ENCODE results near the gene PUM2.

Gene PUM2

DNA sequence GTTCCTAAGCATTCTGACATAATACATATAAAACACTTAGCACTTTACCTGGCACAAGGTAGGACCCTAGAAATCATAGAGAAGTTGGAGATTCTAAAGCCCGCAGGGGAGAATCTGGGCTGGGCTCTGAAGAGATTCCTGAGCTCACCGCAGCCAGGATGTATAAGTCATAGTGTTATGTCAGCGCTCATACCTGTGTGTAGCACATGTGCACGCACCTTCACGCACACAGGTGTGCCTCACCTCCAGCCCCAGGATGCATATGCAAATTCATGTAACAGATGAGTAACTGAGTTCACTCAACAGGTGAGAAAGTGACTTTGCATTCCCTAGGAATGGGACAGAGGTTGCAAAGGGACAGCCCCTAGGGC, 117.8 kb downstream of the PUM2 start:
- DNase-seq (ENCODE audit: low spot score), result no peak

DNA sequence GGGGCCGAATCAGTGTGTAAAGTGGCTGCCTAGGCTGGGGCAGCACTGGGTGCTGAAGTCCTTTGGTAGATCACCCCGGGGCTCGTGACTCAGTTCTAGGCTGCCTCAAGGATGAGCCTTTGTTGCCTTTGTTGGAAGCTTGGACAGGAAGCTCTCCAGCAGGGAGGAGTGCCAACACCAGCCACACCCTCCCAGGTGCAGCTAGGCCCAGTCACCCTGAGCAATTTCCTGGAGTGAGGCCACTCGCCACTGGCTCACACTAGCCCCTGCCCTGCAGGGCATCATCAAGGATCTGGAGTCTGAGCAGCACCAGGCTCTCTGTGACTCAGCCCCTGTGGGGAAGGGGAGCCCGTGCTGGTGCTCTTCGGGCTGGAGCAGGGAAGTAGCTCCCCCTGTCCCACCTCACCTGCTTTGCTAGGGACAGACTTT, 119.0 kb downstream of the PUM2 start:
- no peak for DNase-seq (ENCODE audit: low spot score)

DNA sequence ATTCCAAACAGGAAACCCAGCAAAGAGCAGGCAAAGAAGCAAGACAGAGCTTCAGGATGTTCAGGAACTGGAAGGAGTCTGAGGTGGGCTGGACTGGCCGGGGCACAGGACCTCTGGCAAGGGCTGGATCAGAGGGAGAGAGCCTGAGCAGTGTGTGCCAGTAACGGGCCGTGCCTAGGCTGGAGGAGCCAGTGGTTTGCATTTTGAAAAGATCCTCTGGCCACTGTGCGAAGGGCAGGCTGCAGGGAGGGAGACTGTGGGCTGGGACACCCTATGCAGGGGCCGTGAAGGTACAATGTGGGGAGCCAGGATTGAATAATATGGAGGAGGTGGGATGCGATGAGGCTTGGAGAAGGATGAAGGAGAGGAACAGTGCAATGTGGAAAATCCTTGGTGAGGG, 119.5 kb downstream of the PUM2 start:
- no peak for DNase-seq (ENCODE audit: low spot score)

GRCh38 chr2:20230114-20230425, 120.6 kb downstream of the PUM2 start:
- DNase-seq (ENCODE audit: low spot score), result no peak

- DNase-seq (ENCODE audit: low spot score), result no peak
Observed at GRCh38 chr2:20229322-20230113, 121.1 kb downstream of the PUM2 start.

DNA sequence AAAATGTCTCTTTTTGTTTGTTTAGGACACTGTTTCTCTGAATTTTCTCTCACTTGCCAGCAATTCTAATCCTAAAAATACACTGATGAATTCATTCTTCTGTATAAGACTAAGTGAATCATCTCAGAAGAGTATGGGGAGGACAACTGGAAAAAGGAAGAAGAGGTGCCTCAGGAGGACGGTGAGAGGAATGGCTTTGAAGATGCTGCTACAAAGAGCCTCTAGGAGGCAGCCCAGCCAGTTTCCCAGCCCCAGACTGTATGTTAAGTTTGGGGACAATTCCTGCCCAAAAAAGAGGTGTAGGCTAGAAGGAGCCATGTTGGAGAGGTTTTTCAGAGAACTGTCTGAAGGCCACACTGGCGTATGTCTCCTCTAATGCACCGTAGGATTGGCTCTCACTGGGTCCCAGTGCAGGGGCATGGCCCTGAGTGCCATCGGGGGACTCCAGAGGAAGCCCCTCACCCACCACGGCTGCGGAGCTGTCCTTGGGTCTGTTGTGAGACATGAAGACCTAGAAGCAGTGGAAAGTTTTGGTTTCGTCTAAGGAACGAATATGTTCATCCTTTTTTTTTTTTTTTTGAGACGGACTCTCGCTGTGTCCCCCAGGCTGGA, 122.6 kb downstream of the PUM2 start:
- DNase-seq (ENCODE audit: low spot score), result no peak

- DNase-seq (ENCODE audit: low spot score), result no peak
Observed at GRCh38 chr2:20226152-20226545, 124.5 kb downstream of the PUM2 start.

- peak; percentile 74 for DNase-seq (ENCODE audit: low spot score)
Observed at GRCh38 chr2:20225294-20226151, 125.1 kb downstream of the PUM2 start.

- peak; percentile 90 for DNase-seq (ENCODE audit: low spot score)
Observed at GRCh38 chr2:20224716-20225293, 125.8 kb downstream of the PUM2 start, which contains the start of gene SDC1. TSS of gene SDC1 (minus strand) at chr2:20225130. CDS start at chr2:20224867, 263 bp downstream.

DNA sequence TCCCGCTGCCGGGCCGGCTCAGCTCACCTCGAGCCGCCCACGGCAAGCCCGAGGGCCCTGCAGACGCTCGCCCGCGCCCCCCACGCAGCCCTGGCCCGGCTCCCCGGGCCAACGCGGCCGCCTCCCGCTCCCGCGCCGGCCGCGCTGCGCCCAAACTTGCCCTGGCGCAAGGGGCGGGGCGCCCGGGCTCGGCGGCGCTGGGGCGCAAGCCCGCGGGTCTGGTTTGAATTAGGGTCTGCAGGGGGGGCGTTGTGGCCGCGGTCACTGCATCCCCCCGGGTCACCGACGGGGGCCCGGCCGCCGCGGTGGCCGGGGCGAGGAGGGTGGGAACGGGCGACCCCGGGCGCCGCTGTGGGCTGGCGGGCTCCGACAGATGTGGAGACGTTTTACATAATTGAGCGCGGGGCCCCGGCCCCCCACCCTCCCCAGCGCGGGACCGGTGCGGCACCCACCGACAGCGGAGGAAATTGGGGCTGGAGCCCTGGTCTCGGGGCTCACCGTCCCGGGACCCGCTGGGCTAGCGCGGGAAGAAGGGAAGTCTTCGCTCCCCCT, 126.4 kb downstream of the PUM2 start:
- DNase-seq (ENCODE audit: low spot score), result no peak

DNA sequence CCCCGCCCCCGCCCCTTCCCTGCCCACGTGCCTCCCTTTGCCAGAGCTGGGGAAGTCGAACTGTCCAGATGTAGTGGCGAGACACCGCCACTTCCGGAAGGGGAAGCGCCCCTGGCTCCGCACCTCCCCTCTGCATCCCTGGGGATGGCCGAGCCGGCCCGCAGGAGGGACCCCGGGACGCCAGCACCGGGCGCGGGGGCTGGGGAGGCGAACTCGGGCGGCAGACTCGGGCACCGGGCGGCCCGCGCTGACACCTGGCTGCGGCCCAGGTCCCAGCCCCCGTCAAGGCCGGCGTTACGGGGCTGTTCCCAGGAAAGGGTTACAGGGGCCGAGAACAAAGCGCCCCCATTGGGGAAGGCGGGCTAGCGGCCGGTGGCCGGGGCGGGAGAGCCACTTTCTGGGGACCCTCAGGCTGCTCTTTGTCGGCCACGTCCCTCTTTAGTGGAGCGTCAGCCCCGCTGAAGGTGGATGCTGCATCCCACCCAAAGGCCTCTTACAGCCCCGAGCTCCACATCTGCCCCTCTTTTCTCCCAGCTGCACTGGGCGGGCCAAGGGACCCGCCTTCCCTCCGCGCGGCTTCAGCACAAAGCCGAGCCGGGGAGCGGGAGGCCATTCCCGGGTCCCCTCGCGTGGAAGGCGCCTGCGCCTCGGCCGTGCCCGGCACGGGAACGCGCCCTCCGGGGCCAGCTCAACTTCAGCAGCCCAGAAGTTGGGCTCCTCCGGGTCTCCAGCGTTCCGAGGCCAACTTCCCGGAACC, 127.1 kb downstream of the PUM2 start:
- DNase-seq (ENCODE audit: low spot score), result peak; percentile 76

DNA sequence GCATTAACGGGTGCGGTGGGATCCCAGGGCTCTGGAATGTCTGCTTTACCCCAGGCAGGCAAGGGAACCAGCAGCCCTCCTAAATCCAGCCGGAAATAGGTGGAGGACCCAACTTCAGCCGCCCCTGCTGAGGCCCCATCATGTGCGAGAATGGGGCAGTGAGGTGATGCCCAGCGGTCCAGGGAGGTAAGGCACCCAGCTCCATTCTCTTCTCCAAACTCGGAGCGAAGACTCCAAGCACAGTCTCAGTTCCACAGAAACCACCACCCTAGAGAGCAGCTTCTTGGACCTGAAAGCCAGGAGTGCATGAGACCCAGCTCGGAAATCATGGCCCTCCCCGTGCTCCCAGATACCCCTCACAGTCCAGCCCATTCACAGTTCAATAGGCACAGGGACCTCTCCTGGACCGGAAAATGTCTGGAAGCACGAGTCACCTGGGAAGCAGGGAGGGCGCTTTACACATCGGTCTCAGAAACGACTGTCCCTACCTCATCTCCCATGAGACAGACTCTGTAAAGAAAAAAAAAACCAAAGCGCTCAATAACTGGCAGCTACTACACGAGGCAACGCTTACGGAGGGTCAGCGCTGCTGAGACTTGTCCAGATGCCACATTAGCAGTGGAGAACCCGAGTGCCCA, 127.8 kb downstream of the PUM2 start:
- no peak for DNase-seq (ENCODE audit: low spot score)

- DNase-seq (ENCODE audit: low spot score), result no peak
Observed at GRCh38 chr2:20222014-20222768, 128.5 kb downstream of the PUM2 start.

DNA sequence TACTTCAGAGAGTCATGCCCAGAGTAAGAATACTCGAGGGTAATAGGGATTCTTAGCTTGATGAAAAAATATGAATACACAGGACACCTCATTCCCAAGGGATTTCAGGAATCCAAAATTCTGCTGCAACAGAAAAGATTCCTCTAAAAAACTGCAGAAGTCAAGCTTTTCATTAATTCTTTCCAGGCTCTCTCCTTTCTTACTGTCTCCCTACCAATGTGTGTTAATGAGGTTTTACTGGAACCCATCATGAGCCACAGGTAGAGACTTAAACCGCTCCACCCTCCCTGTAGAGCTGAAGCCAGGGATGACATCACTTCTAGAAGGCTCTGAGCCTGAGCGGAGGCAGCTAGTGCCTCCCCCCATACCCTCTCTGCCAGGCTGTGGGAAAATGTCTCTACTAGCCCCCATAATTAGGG, 129.1 kb downstream of the PUM2 start:
- no peak for DNase-seq (ENCODE audit: low spot score)

GRCh38 chr2:20220806-20221554, 129.7 kb downstream of the PUM2 start:
- DNase-seq (ENCODE audit: low spot score), result no peak

GRCh38 chr2:20219763-20220380, 130.8 kb downstream of the PUM2 start:
- DNase-seq (ENCODE audit: low spot score), result no peak

DNA sequence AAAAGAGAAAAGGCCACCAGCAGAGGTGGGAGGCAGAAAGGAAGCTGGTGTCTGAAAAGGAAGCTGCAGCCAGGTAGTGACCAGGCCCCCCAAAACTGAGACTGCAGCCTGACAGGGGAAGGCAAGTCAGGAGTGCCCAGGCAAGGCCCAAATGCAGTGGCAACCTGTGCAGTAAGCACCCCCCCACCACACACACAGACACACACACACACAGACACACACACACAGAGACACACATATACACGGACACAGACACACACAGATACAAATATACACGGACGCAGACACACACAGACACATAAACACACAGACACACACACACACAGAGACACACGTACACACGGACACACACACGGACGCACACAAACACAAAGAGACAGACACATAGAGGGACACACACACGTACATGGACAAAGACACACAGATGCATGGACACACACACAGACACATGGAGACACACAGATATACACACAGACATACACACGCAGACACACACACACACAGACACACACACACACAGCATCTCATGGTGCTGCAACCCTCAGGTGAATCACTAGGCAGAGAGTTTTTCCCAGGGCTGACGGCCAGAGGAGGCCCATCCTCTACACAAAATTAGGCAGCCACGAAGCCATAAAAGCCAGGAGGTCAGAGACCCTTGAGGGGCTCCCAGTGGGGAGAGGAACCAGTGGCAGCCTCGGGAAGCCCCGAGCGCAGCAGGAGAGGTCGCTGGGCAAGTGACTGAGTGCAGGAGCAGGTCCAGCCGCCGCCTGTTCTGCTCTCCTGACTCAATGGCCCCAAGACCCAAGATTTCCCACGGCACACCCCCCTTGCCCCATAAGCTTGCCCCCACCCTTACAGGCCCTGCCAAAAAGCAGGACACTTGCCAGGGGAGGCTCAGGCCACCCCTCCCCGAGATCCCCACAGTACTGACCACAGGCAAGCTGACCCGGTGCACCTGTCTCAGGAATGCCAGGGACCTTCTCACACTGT, 132.0 kb downstream of the PUM2 start:
- DNase-seq (ENCODE audit: low spot score), result no peak

All from HuH-7.5 (cell line).